Medulla oblongata (tissue), 1 donor: Measurements from ENCODE around the gene RNF187.
"Not testable (repeated sequence)": the region's sequence is repeated elsewhere in the genome, so short reads cannot be mapped to it uniquely, and the experiment has no call there.

ENCODE experiments used
- DNase-seq: peaks from one replicate; pipeline ENCODE4 v3.0.0-alpha.2; 2015; ENCODE audit errors: extremely low spot score

Gene RNF187

DNA sequence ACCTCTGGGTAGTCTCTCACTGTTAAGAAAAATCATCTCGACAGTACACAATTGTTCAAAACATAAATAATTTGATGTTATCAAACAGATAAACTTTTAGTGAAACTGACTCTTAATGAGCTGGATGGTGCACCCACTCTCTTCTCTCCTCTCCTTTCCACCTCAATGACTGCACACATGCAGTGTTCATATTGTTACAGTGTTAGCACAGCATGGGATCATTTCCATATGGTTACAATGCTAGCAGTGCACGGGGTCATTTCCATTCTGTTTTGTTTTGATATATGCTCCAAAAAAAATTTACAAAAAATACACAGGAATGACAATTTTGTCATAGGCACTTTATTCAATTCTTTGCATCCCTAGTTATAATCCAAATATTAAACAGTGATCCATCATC lies 26.4 kb upstream of the RNF187 start:
- DNase-seq: no peak

GRCh38 chr1:228462560-228462959 lies 24.6 kb upstream of the RNF187 start:
- DNase-seq: no peak

GRCh38 chr1:228463009-228463558 lies 24.1 kb upstream of the RNF187 start:
- DNase-seq: no peak

DNA sequence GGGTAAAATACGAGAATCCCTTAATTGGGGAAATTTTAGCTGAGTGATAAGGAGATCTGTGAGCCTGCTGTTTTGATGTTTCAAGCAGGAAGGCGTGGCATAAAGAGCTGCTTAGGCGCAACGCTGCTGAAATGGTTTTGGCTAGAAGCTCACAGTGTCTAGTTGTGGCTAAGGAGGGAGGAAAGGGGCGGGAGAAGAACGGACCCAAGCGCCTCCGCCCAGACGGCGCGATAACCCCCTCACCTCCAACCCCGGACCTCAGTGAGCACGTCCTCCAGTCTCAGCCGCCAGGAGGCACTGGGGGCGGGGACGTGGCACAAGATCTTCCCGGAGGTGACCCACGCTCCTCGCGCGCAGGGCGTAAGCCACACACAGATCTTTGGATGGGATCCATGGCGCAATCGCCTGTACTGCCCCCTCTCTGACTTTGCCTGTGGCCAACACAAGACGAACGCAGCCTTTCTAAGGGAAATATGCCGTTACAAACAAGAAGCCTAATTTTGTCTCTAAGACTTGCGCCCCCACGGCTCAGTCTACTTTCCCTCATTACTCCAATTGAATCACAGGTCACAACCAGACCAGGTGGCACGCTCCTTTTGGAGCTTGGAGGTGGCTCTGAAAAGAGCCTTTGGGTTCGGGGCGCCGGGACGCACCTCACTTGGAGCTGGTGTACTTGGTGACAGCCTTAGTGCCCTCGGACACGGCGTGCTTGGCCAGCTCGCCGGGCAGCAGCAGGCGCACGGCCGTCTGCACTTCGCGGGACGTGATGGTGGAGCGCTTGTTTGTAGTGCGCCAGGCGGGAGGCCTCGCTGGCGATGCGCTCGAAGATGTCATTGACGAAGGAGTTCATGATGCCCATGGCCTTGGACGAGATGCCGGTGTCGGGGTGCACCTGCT lies 23.4 kb upstream of the RNF187 start:
- no peak for DNase-seq

GRCh38 chr1:228464487-228464983 lies 22.6 kb upstream of the RNF187 start:
- peak; percentile 80 for DNase-seq

DNA sequence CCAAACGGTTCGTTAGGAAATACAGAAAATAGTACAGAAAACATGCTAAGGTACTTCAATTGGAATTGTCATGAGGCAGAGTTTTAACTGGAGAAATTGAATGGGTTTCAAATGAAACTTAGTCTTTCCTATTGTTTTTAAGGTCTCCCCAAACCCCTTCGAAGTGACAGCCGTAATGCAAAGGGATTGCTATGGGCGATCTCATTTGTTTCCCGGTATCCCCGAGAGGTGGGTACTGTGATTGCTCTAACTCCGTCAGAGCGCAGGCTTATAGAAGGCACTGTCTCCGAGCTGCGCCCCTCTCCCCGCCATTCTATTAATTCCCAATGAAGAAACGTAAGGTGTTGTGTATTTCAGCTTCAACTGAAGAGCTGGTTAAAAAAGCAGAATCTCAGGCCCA lies 22.0 kb upstream of the RNF187 start:
- DNase-seq: no peak

DNA sequence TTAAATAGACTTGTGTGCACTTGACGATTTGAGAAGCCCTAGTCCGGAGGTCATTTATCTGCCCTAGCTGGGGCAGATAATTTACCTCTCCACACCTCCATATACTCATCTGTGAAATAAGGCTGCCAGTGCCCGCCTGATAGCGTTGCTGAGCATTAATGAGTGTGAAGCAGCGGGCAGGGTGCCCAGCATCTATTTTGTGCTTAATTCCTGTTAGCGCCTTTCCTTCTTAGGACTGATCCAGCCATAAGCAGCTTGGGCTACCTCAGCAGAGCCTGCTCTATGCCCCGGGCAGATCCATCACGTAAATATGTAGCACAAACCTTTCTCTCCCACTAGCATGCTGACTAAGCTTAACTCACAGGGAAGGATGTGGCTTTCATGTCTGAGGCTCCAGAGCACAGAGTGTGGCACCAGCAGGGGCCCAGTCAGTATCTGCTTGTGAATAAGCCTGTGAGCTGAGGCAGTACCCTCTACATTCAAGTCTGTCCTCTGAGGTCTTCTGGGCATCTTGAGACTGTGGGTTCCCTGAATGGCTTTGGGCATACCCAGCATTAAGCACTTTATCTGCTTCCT lies 21.5 kb upstream of the RNF187 start:
- DNase-seq: no peak

GRCh38 chr1:228468188-228468587 lies 19.0 kb upstream of the RNF187 start:
- DNase-seq: not testable (repeated sequence)

DNA sequence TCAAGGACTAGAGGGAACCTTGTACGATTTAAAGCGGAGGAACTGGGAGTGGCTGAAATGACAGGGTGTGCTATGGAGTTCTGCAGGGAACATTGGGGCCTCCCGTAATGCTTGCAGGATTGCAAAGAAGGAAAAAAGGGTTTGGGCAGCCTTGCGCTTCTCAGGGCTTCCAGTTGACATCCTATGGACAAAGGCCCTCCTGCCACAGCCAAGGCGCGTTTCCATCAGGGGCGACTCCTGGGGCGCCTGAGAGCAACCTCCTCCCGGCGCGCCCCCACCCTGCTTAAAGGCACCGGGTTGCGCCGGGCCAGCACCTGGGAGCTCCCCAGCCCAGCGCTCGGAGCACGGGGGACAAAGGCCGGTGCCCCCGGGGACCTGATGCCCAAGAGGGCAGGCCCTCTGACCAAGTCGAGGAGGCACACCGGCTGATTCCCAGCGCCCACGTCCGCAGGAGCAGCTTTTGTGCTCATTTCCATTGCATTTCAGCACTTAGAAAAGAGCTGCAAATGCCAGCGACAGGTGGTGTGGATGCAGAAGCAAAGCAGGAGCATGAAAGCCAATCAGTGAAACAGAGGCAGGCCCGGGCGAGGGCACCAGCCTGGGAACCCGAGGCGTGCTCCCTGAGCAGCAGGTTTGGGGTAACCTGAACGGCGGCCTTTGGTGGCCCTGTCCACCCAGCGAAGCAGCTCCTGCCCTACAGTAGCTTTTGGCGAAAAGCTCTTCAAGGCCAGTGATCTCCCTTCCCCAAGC lies 17.6 kb upstream of the RNF187 start:
- DNase-seq: no peak

- DNase-seq: no peak
These were observed 15.9 kb upstream of the RNF187 start for GRCh38 chr1:228471154-228471761.

GRCh38 chr1:228471762-228472398 lies 15.3 kb upstream of the RNF187 start:
- DNase-seq: no peak

DNA sequence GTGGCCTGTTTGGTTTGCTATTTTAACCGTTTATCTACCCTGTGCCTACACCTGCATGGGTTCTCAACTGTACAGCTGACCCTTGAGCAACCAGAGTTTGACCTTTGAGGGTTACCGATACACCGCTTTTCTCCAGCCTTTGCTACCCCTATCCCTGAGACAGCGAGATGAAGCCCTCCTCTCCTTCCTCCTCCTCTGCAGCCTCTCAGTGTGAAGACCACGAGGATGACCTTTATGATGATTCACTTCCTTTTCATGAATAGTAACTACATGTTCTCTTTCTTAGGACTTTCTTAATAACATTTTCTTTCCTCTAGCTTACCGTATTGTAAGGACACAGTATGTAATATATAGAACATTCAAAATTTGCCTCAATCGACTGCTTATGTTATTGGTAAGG lies 14.5 kb upstream of the RNF187 start:
- no peak for DNase-seq

- DNase-seq: no peak
These were observed 12.7 kb upstream of the RNF187 start for GRCh38 chr1:228474507-228474906.

DNA sequence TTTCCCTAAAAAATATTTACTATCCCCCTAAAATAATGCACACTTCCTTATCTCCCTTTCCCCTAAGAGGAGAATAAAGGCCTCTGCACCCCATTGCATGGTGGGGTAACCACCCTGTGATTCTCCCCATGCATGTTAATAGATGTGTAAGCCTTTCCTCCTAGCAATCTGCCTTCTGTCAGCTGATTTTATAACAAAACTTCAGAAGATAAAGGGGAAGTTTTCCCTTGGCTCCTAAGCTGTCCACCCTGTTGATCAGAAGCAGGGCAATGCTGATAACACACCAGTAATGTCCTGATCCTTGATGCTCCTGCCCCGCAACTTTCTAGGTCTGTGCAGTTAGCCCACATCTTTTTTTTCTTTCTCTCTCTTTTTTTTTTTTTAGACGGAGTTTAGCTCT lies 11.4 kb upstream of the RNF187 start:
- DNase-seq: no peak

DNA sequence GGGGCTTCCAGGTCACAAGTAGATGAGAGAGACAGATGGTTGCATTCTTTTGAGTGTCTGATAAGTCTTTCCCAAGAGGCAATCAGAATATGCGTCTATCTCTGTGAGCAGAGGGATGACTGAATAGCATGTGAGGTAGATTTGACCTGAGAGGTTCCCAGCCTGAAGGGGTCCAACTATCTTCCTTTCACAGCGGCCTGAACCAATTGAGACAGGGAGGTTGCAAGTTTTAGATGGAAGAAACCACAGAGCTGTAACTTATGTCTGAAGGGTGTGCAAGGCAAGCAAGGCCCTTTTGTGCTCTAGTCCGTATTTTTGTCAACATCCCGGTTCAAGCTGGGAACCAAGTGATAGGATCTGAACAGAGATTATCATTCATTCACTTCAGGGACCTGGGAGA lies 9.9 kb upstream of the RNF187 start:
- no peak for DNase-seq

GRCh38 chr1:228478326-228478725 lies 8.9 kb upstream of the RNF187 start:
- DNase-seq: no peak

DNA sequence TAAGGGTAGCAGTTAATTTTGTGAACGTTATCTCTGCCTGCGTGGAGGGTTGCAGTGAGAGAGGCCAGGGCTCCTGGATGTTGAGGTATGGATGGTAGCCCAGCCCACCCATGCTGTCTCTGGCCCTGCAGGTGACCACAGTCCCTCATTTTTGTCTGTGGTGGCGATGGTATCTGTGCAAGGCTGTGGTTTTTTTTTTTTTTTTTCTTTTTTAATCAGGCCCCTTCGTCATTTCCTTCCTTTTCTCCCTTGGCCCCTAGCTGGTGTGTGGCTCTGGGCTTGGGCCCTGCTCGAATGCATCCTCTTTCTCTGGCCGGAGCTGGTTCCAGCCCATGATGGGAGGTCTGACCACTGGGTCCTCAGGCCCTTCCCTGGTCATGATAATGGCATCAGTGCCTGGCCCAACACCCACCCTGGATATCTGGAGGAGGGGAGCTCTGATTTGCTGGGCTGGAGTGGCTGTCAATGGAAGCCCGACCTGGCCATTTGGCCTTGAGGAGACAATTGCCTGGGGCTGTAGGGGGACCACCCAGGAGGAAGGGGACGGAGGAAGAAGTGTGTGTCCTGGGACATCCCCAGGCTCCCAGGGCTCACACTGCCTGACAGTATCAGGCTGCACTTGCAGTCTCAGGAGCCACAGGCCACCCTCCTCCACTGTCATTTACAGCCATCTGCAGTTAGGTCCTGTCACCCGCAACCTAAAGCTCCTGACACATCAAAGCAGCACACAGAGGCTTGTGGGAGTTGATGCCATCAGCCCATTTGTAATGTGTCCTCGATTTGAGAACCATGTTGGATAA lies 8.1 kb upstream of the RNF187 start:
- DNase-seq: peak; percentile 48

DNA sequence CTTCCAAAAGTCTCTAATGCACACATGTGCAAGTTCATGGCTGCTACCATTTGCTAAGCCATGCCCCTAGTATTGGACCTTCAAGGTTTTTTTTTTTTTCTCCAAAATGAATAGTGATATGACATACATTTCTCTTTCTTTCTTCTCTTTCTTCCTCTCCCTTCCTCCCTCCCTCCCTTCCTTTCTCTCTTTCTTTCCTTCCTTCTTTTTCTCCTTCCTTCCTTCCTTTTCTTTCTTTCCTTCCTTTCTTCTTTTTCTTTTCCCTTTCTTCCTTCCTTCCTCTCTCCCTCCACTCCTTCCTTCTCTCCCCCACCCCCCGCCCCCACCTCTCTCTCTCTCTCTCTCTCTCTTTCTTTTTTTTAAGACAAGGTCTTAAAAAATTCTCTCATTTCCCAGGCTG lies 3.4 kb upstream of the RNF187 start:
- DNase-seq: no peak

DNA sequence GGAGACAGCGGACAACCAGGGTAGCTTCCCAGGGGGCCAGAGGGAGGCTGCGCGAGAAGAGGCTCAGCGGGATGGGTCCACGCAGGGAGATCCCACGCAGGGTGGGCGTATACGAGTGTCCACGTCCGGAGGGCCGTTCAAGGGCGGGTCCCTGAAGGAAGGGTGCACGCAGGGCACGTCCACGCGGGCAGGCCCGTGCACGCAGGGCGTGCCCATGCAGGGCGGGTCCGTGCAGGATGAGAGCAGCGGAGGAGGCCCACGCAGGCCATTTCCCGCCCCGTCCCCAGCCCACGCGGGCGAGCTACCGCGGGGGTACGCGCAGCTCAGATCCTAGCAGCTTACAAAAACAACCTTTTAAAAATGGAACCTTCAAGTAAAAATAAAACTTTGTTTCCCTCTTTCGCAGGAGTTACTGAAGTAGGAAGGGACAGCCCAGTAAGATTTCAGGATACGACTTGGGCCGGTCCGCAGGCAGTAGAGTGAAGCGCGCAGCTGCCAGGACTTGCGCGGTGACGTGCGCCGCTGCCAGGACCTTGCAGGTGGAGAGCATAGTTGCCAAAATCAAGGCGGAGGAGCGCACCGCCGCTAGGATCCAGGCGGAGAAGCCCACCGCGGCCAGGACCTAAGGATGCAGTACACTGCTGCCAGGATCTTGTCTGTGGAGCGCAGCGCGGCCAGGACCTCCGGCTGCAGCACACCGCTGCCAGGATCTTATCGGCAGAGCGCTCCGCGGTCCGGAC lies 416 bp upstream of the RNF187 start:
- peak; percentile 72 for DNase-seq
